Measurements from ENCODE around the gene VGF.
"Not testable (repeated sequence)": the region's sequence is repeated elsewhere in the genome, so short reads cannot be mapped to it uniquely, and the experiment has no call there.

The VGF gene
- total RNA-seq, result 0 to 0.77 (median 0) reads per million in 17 experiments

- DNase-seq, result peak; percentile 98 to 100 (median 99)
Observed at GRCh38 chr7:101165075-101165957, at the start of gene VGF. Gene VGF, minus strand, starts transcription at chr7:101165569. Its CDS starts 726 bp downstream, at chr7:101164843.

GRCh38 chr7:101212014-101212413, 46.6 kb upstream of the VGF start:
- DNase-seq, result no peak

GRCh38 chr7:101211501-101211900, 46.1 kb upstream of the VGF start:
- DNase-seq, result no peak

DNA sequence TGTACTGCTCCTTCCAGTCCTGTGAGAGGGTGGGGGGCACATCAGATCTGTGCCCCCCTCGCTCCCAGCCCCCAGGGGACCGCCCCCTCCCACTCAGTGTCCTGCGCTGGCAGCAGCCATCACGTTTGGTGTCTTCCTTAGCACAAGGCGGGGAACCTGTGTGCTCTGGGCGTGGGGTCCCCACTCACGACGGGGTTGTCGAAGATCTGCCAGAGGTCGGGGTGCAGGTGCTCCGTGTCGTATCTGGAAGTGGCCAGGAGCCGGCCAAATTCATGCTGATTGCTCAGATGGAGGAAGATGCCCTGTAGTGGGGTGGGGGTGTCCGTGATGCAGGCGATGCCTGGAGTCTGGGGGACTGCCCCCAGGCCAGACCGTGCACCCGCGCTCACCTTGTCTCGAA, 44.8 kb upstream of the VGF start:
- DNase-seq, result no peak

- DNase-seq, result no peak
Observed at GRCh38 chr7:101208794-101209193, 43.4 kb upstream of the VGF start.

- DNase-seq, result no peak
Observed at GRCh38 chr7:101207459-101207858, 42.1 kb upstream of the VGF start.

DNA sequence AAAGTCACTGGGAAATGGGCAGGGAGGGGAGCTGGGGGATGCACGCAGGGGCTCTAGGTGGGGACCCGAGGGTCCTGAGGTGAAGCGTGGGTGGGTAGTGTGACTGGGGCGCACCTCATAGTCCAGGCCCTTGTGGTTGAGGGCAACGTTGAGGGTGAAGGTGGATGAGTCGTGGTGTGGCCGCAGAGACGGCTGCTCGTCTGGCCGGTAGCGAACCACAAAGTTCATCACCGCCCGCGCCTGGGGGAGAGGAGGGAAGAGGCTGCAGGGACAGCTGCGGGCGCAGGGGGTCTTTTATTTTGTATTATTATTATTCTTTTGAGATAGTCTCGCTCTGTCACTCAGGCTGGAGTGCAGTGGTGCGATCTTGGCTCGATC, 41.3 kb upstream of the VGF start:
- no peak for DNase-seq

- no peak for DNase-seq
Observed at GRCh38 chr7:101205901-101206664, 40.7 kb upstream of the VGF start.

DNA sequence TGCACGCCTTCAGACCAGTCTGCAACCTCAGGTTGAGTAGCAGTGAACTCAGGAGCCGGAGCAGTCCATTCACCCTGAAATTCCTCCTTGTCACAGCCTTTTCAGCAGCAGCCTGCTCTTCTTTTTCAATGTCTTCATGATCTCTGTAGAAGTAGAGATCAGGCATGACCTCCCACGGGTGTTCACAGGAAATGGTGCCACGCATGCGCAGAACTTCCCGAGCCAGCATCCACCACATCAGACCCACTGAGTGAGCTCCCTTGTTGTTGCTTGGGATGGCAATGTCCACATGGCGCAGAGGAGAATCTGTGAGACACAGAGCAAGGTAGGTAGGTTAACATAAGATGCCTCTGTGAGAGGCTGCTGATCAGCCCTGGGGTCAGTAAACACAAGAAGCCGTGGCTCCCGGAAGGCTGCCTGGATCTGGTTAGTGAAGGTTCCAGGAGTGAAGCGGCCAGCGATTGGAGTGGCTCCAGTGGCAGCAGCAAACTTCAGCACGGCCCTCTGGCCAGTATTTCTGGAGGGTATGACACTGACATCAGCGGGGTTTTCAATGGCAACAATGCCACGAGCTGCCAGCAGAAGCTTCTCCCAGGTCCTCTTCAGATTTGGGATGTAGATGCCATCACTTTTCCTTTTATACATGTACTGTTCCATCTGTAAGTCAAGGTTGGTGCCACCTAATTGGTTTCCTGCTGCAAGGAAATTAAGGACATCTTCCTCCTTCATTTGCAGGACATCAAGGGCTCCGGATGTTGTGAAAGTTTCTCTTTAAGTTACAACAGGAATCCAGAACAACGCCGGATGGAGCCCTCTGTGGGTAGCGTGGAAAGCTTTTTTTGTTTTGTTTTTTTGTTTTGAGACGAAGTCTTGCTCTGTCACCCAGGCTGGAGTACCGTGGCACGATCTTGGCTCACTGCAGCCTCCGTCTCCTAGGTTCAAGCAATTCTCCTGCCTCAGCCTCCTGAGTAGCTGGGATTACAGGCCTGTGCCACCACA, 38.7 kb upstream of the VGF start:
- DNase-seq, result peak; percentile 62 to 78 (median 70)

GRCh38 chr7:101202603-101202918, 37.2 kb upstream of the VGF start:
- no peak for DNase-seq

GRCh38 chr7:101201695-101202602, 36.6 kb upstream of the VGF start:
- no peak for DNase-seq

- DNase-seq, result no peak
Observed at GRCh38 chr7:101200862-101201599, 35.7 kb upstream of the VGF start, which contains the start of gene MOGAT3. Gene MOGAT3, minus strand, starts transcription at chr7:101201036. Its CDS starts 182 bp downstream, at chr7:101200854.

DNA sequence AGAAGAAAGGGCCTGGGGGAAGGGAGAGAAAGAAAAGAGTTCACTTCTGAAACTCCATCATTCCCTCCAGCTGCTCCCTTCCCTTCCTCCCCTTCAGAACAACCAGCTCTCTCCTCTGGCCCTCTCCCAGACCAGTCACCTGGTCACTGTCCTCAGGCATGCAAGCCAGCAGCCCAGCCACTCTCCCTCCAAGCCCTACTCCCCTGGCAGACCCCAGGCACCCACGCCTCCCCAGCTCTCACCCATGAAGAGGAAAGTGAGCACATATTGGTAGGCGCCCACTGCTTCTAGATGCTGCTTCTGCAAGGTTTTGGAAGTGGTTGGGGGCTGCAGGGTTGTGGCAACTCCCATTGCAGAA, 35.1 kb upstream of the VGF start:
- DNase-seq, result no peak

- not testable (repeated sequence) for DNase-seq
Observed at GRCh38 chr7:101199522-101199921, 34.2 kb upstream of the VGF start.

DNA sequence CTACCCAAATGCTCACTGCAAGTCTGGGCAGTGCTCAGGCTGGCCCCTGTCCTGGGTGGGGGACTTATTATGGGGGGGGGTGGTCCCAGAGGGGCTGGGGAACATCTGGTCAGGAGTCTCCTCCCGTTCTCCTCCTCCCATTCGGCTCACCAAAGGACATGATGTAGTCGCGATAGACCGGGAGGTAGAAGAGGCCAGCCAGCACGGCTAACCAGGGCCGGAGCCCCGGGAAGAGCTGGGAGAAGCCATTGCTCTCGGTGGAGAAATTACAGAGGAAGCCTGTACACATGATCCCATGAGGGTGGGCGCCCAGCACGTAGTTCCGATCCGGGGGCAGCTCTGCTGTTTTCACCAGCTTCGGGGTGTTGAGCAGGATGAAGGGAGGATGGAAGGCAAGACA, 33.1 kb upstream of the VGF start:
- no peak for DNase-seq

GRCh38 chr7:101197991-101198390, 32.6 kb upstream of the VGF start:
- no peak for DNase-seq

DNA sequence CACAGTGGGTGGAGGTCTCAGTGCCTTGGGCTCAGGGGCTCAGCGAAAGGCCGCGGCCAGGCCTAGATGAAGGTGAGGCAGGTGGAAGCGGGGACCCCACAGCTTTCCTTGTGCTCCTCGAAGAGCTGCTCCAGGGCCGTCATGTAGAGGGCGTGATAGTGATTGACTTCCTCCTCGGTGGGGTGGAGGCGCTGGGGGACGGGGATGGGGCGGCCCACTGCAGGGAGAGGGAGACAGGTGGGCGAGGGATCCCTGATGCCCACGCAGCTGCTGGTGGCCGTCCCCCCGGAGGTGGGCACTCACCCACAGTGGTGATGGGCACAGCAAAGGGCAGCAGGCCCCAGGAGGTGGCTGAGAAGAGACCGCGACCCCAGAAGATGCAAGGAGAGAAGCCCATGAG, 30.5 kb upstream of the VGF start:
- no peak for DNase-seq

- no peak for DNase-seq
Observed at GRCh38 chr7:101189109-101189508, 23.7 kb upstream of the VGF start.

DNA sequence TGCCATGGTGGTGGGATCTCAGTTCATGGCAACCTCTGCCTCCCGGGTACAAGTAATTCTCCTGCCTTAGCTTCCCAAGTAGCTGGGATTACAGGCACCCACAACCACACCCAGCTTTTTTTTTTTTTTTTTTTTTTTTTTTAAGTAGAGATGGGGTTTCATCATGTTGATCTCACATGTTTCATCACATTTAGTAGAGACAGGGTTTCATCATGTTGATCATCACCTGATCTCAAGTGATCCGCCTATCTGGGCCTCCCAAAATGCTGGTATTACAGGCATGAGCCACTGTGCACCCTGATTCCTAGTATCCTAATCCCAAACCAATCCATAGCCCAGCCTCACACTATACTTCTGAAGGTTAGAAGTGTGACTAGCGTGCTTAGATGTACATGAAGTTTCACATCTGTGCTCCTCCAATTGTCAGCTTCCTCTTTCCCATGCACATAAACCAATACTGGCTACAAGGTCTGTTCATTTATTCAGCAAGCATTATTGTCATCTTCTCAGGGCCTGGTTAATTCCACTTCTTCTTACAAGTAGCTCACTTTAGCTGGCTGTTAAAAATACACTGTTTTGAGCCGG, 21.6 kb upstream of the VGF start:
- DNase-seq, result peak; percentile 47 to 71 (median 58)

GRCh38 chr7:101186194-101186593, 20.8 kb upstream of the VGF start:
- no peak for DNase-seq
